HCT116 (cell line): Measurements from ENCODE around the gene TMEM132D. TPM values are rescaled to one million over a fixed set of nuclear protein-coding genes. Genes with fewer than 3 reads are reported as not detected.

ENCODE experiments used
- ATAC-seq: fragments of 200-7000 bp; cut with Tn5 transposase; 2 replicates; pipeline ENCODE4 v1.9.1; 2020; ENCODE audit warnings: mild to moderate bottlenecking, moderate library complexity
- BruUV-seq: library from RNA; stranded (reverse); fragments of 400-500 nt; replicated peaks from 2 replicates; lab custom pipeline; 2021; lab: Mats Ljungman, UMichigan
- CTCF ChIA-PET: fragments of 300-600 bp; sonication (Branson Sonifier 250); formaldehyde crosslinking; loops from one replicate; lab custom pipeline; 2021; ENCODE audit warnings: antibody characterized with exemption; lab: Charles Lee
- POLR2A ChIA-PET: fragments of 300-600, 350-600 bp; sonication (Branson Sonifier 250); formaldehyde crosslinking; loops from one replicate; lab custom pipeline; 2021; ENCODE audit warnings: antibody characterized with exemption; lab: Charles Lee
- RAD21 ChIA-PET, 2 experiments: fragments of 300-600 bp; sonication (Branson Sonifier 250); formaldehyde crosslinking; loops; one replicate each; lab custom pipeline; 2023; ENCODE audit warnings: low total read pairs in 2 of 2; ENCODE audit not compliant: uncharacterized antibody in 2 of 2, unreplicated experiment in 2 of 2, low non-redundant PET in 1 of 2; lab: Charles Lee
- DNase-seq: peaks from one replicate; pipeline ENCODE4 v3.0.0-alpha.2; 2010; ENCODE audit warnings: low read depth, low spot score
- H2AFZ ChIP-seq: fragments of 200-600 bp; shearing (Covaris generic), sonication (generic); 2 replicates; pipeline ENCODE4 v1.6.1; 2017; ENCODE audit warnings: low read depth, mixed run types, mixed read lengths, antibody characterized with exemption, low read length; ENCODE audit not compliant: poor library complexity, severe bottlenecking
- H3K27ac ChIP-seq: 2 replicates; pipeline ENCODE4 v1.5.1; 2012; ENCODE audit warnings: low read depth, low read length
- H3K27me3 ChIP-seq: fragments of 200-600 bp; sonication (generic); 2 replicates; pipeline ENCODE4 v1.6.1; 2016; ENCODE audit warnings: mixed run types, low read length, mixed read lengths; ENCODE audit not compliant: insufficient read depth
- H3K36me3 ChIP-seq, 2 experiments: fragments of 200-500 bp in 1 of 2; fragments of 200-600 bp in 1 of 2; sonication (Bioruptor generic) in 1 of 2; sonication (generic) in 1 of 2; 2 replicates each; pipeline versions ENCODE4 v1.5.1 to v1.6.1; 2014 to 2016; ENCODE audit warnings: low read length in 2 of 2, inconsistent platforms in 1 of 2, mixed read lengths in 1 of 2, mixed run types in 1 of 2; ENCODE audit not compliant: insufficient read depth in 2 of 2, control insufficient read depth in 1 of 2
- H3K4me1 ChIP-seq, 2 experiments: fragments of 200-600 bp in 1 of 2; sonication (generic) in 1 of 2; 2 replicates each; pipeline versions ENCODE4 v1.5.1 to v1.6.1; 2012 to 2017; ENCODE audit warnings: low read length in 2 of 2, inconsistent platforms in 1 of 2, mild to moderate bottlenecking in 1 of 2, mixed read lengths in 1 of 2, mixed run types in 1 of 2, moderate library complexity in 1 of 2; ENCODE audit not compliant: insufficient read depth in 2 of 2, control insufficient read depth in 1 of 2
- H3K4me2 ChIP-seq: fragments of 200-600 bp; sonication (generic); 2 replicates; pipeline ENCODE4 v1.6.1; 2017; ENCODE audit warnings: mixed run types, low read length, mixed read lengths
- H3K4me3 ChIP-seq, 2 experiments: fragments of 200-600 bp in 1 of 2; sonication (generic) in 1 of 2; replicated peaks in 1 of 2; 2 replicates each; pipeline ENCODE4 v1.5.1; 2011 to 2016; ENCODE audit warnings: low read length in 2 of 2, control low read depth in 1 of 2, low read depth in 1 of 2, mild to moderate bottlenecking in 1 of 2, mixed read lengths in 1 of 2, mixed run types in 1 of 2
- H3K79me2 ChIP-seq: fragments of 200-600 bp; sonication (generic); 2 replicates; pipeline ENCODE4 v1.6.1; 2017; ENCODE audit warnings: mild to moderate bottlenecking, mixed run types, low read length, moderate library complexity, mixed read lengths; ENCODE audit not compliant: insufficient read depth
- H3K9ac ChIP-seq: fragments of 200-600 bp; sonication (generic); 2 replicates; pipeline ENCODE4 v1.6.1; 2016; ENCODE audit warnings: low read length, mixed read lengths
- H3K9me2 ChIP-seq: fragments of 200-600 bp; sonication (generic), shearing (Covaris generic); 2 replicates; pipeline ENCODE4 v1.6.1; 2017; ENCODE audit warnings: mixed run types, mild to moderate bottlenecking, moderate library complexity; ENCODE audit not compliant: insufficient read depth
- H3K9me3 ChIP-seq, 2 experiments: fragments of 200-500 bp in 1 of 2; fragments of 200-600 bp in 1 of 2; sonication (Bioruptor generic) in 1 of 2; sonication (generic) in 1 of 2; 2 replicates each; pipeline ENCODE4 v1.6.1; 2014 to 2017; ENCODE audit warnings: low read length in 2 of 2, mixed read lengths in 2 of 2, inconsistent platforms in 1 of 2, low read depth in 1 of 2, mild to moderate bottlenecking in 1 of 2, mixed run types in 1 of 2, moderate library complexity in 1 of 2; ENCODE audit not compliant: control insufficient read depth in 1 of 2, insufficient read depth in 1 of 2
- H4K20me1 ChIP-seq: fragments of 200-600 bp; sonication (generic), shearing (Covaris generic); 2 replicates; pipeline ENCODE4 v1.6.1; 2017; ENCODE audit warnings: mixed run types, mild to moderate bottlenecking, moderate library complexity; ENCODE audit not compliant: insufficient read depth
- CEBPB ChIP-seq: IDR thresholded peaks from 2 replicates; pipeline ENCODE4 v1.6.1; 2012; ENCODE audit warnings: low read depth
- EGR1 ChIP-seq: IDR thresholded peaks from 2 replicates; pipeline ENCODE4 v1.6.1; 2012; ENCODE audit warnings: low read depth
- EZH2phosphoT487 ChIP-seq: fragments of 200-600 bp; IDR thresholded peaks from 2 replicates; pipeline ENCODE4 v1.6.1; 2018; ENCODE audit warnings: antibody characterized with exemption, borderline replicate concordance
- JUND ChIP-seq: IDR thresholded peaks from 2 replicates; pipeline ENCODE4 v1.6.1; 2012
- MAX ChIP-seq: IDR thresholded peaks from 2 replicates; pipeline ENCODE4 v1.6.1; 2012
- POLR2AphosphoS5 ChIP-seq: IDR thresholded peaks from 2 replicates; pipeline ENCODE4 v1.6.1; 2011; ENCODE audit warnings: mild to moderate bottlenecking, low read depth, low read length, moderate library complexity
- RAD21 ChIP-seq: IDR thresholded peaks from 2 replicates; pipeline ENCODE4 v1.6.1; 2012; ENCODE audit warnings: low read depth, mild to moderate bottlenecking
- SIN3A ChIP-seq: IDR thresholded peaks from 2 replicates; pipeline ENCODE4 v1.6.1; 2012; ENCODE audit warnings: low read depth
- SP1 ChIP-seq: IDR thresholded peaks from 2 replicates; pipeline ENCODE4 v1.6.1; 2012; ENCODE audit warnings: low read depth
- SRF ChIP-seq: IDR thresholded peaks from 2 replicates; pipeline ENCODE4 v1.6.1; 2012; ENCODE audit warnings: low read depth
- ZBTB33 ChIP-seq: IDR thresholded peaks from 2 replicates; pipeline ENCODE4 v1.6.1; 2011; ENCODE audit warnings: mild to moderate bottlenecking, low read length, moderate library complexity; ENCODE audit not compliant: insufficient replicate concordance; ENCODE audit errors: extremely low read depth
- ZFX ChIP-seq: fragments of 450-650 bp; IDR thresholded peaks from 2 replicates; pipeline ENCODE4 v1.6.1; 2017
- ZNF274 ChIP-seq: fragments of 200-500 bp; sonication (Bioruptor generic); IDR thresholded peaks from 2 replicates; pipeline ENCODE4 v1.6.1; 2014; ENCODE audit warnings: mild to moderate bottlenecking, low read depth, low read length, inconsistent platforms
- intact Hi-C: fragments of 100-400 bp; cut with micrococcal nuclease; formaldehyde crosslinking; loops from 2 replicates; pipeline ENCODE4 v1.10.0; 2022
- total RNA-seq: library from RNA; stranded (reverse); gene quantifications from one replicate; pipeline ENCODE4 v1.2.1, GENCODE V29; 2021; ENCODE audit not compliant: unreplicated experiment
- TF ChIP-seq, protein P1 (sequence below): IDR thresholded peaks from 2 replicates; pipeline ENCODE4 v1.6.1; 2012
- TF ChIP-seq, protein P2 (sequence below), 3 experiments: fragments of 200-600 bp in 1 of 3; sonication (generic) in 1 of 3; IDR thresholded peaks in 2 of 3; conservative IDR thresholded peaks in 1 of 3; 2 replicates each; pipeline ENCODE4 v1.5.1; 2012 to 2017; ENCODE audit warnings: low read depth in 2 of 3, low read length in 2 of 3, antibody characterized with exemption in 1 of 3, borderline replicate concordance in 1 of 3, control low read depth in 1 of 3, mild to moderate bottlenecking in 1 of 3, mixed read lengths in 1 of 3, mixed run types in 1 of 3, moderate library complexity in 1 of 3; ENCODE audit not compliant: insufficient read depth in 1 of 3

The TMEM132D gene
- total RNA-seq, 1 experiment from 2014 or later, result not detected

DNA sequence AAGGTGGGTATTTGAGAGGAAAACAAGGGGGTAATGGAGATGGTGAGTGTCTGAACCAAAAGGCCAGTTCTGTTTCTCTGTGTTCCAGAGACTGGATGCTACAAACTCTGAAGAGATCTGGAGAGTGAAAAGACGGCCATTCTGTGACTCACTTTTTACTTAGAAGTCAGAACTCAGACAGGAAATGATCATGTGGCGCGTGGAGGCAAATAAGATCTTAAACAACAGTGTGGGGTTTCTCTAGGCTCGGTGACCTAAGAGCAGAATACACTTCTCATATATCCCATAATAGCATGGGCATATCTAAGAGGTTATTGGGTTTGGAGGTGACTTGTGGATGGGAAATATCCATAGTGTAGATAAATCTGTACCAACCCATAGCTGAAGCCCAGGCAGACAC lies 463.5 kb downstream of the TMEM132D start:
- no peaks in the 10 kb centered on the region for H3K36me3 ChIP-seq
- DNase-seq (no peak), ATAC-seq (no peak)
- POLR2A ChIA-PET, result no interaction called here
- TF ChIP-seq SRF, result no peak
- H3K4me1 ChIP-seq, result no peaks in the 10 kb centered on the region
- H3K9me2 ChIP-seq, result no peaks in the 10 kb centered on the region
- H3K9ac ChIP-seq, result no peak overlapping the region
- RAD21 ChIA-PET, result no interaction called here
- no peak overlapping the region for H3K4me2 ChIP-seq
- H3K27me3 ChIP-seq, result no peaks in the 10 kb centered on the region
- CTCF ChIA-PET, result no interaction called here
- H3K79me2 ChIP-seq, result no peaks in the 10 kb centered on the region
- no peak overlapping the region for H3K4me3 ChIP-seq
- no peak overlapping the region for H3K27ac ChIP-seq
- H2AFZ ChIP-seq, result no peak overlapping the region
- BruUV-seq, result no TSS peak
- peaks cover 3 to 28% of the 10 kb centered on the region in 2 experiments; a peak in 2 of 4 replicates for H3K9me3 ChIP-seq
- intact Hi-C loops, result no loop called here
- no peaks in the 10 kb centered on the region for H4K20me1 ChIP-seq

DNA sequence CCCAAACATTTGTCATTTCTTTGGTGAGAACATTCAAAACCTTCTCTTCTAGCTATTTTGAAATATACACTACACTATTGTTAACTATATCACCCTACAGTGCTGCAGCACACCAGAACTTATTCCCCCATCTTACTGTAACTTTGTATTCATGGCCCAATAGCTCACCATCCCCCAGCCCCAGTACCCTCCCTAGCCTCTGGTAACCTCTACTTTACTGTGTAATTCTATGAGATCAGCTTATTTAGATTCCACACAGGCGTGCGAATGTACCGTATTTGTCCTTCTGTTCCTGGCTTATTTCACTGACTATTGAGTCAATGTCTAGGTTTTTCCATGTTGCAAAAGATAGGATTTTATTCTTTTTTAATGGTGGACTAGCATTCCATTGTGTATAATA lies 469.0 kb downstream of the TMEM132D start:
- CTCF ChIA-PET, result no interaction called here
- Histone ChIP-seq H3K4me1 (no peaks in the 10 kb centered on the region), H3K9ac (no peak overlapping the region), H4K20me1 (no peaks in the 10 kb centered on the region), H3K4me3 (no peak overlapping the region), H3K4me2 (no peak overlapping the region), H3K79me2 (no peaks in the 10 kb centered on the region), H3K9me3 (peaks cover 13 to 27% of the 10 kb centered on the region in 2 experiments; a peak in 2 of 4 replicates), H3K27me3 (no peaks in the 10 kb centered on the region), H3K9me2 (no peaks in the 10 kb centered on the region), H3K27ac (no peak overlapping the region), H3K36me3 (no peaks in the 10 kb centered on the region), H2AFZ (no peak overlapping the region)
- DNase-seq (no peak), ATAC-seq (no peak)
- RAD21 ChIA-PET, result no interaction called here
- TF ChIP-seq ZNF274, result no peak
- TF ChIP-seq ZBTB33, result no peak
- no peak for TF ChIP-seq MAX
- no peak for TF ChIP-seq SRF
- no peak for TF ChIP-seq SIN3A
- TF ChIP-seq CEBPB, result no peak
- TF ChIP-seq, protein P1, sequence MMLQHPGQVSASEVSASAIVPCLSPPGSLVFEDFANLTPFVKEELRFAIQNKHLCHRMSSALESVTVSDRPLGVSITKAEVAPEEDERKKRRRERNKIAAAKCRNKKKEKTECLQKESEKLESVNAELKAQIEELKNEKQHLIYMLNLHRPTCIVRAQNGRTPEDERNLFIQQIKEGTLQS, result no peak
- no peak for TF ChIP-seq EGR1
- TF ChIP-seq JUND, result no peak
- TF ChIP-seq ZFX, result no peak
- TF ChIP-seq RAD21, result no peak
- TF ChIP-seq, protein P2, sequence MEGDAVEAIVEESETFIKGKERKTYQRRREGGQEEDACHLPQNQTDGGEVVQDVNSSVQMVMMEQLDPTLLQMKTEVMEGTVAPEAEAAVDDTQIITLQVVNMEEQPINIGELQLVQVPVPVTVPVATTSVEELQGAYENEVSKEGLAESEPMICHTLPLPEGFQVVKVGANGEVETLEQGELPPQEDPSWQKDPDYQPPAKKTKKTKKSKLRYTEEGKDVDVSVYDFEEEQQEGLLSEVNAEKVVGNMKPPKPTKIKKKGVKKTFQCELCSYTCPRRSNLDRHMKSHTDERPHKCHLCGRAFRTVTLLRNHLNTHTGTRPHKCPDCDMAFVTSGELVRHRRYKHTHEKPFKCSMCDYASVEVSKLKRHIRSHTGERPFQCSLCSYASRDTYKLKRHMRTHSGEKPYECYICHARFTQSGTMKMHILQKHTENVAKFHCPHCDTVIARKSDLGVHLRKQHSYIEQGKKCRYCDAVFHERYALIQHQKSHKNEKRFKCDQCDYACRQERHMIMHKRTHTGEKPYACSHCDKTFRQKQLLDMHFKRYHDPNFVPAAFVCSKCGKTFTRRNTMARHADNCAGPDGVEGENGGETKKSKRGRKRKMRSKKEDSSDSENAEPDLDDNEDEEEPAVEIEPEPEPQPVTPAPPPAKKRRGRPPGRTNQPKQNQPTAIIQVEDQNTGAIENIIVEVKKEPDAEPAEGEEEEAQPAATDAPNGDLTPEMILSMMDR (IDR thresholded peaks at IDR 0.05 in 2 of 3, conservative IDR thresholded peaks at IDR 0.05 in 1 of 3; ENCODE audit: borderline replicate concordance in 1 of 3, insufficient read depth in 1 of 3, low read depth in 2 of 3, low read length in 2 of 3), result no peak
- TF ChIP-seq EZH2phosphoT487, result no peak
- no peak for TF ChIP-seq SP1
- no peak for TF ChIP-seq POLR2AphosphoS5
- POLR2A ChIA-PET, result no interaction called here
- no TSS peak for BruUV-seq
- intact Hi-C loops, result no loop called here
